Endothelial cell of umbilical vein (primary cell): ENCODE results near the gene UPK3A. TPM values are rescaled to one million over a fixed set of nuclear protein-coding genes. Genes with fewer than 3 reads are reported as not detected.

Experiments used
- BruUV-seq: library from RNA; stranded (reverse); fragments of 400-500 nt; replicated peaks from 2 replicates; lab custom pipeline; 2021; lab: Mats Ljungman, UMichigan
- CTCF ChIA-PET: fragments of 300-600, 350-600 bp; sonication (Branson Sonifier 250); formaldehyde crosslinking; loops from one replicate; lab custom pipeline; 2021; ENCODE audit warnings: antibody characterized with exemption, inconsistent platforms; lab: Charles Lee
- POLR2A ChIA-PET: fragments of 300-600, 350-600 bp; sonication (Branson Sonifier 250); formaldehyde crosslinking; loops from one replicate; lab custom pipeline; 2021; ENCODE audit warnings: antibody characterized with exemption, inconsistent platforms; lab: Charles Lee
- DNase-seq: peaks from one replicate; pipeline ENCODE4 v3.0.0-alpha.2; 2011; ENCODE audit warnings: low read depth, low spot score
- FAIRE-seq: peaks from 2 replicates; lab custom pipeline; 2011; peaks lifted over from hg19 to GRCh38; lab: Jason Lieb, UNC
- H2AFZ ChIP-seq: 2 replicates; pipeline ENCODE4 v1.6.0; 2012; ENCODE audit warnings: low read depth, low read length, control low read depth, inconsistent platforms
- H3K27ac ChIP-seq: 2 replicates; pipeline ENCODE4 v1.5.1; 2011; ENCODE audit warnings: low read depth, mild to moderate bottlenecking, control low read depth, low read length, moderate library complexity; ENCODE audit not compliant: insufficient read depth
- H3K27me3 ChIP-seq, 2 experiments: 2 replicates each; pipeline versions ENCODE4 v1.6.0 to v1.6.1; 2011; ENCODE audit warnings: low read length in 2 of 2, mixed read lengths in 1 of 2; ENCODE audit not compliant: control insufficient read depth in 2 of 2, insufficient read depth in 2 of 2
- H3K36me3 ChIP-seq, 2 experiments: 2 replicates in 1 of 2; 3 replicates in 1 of 2; pipeline ENCODE4 v1.5.1; 2011; ENCODE audit warnings: low read length in 2 of 2, mild to moderate bottlenecking in 1 of 2, moderate library complexity in 1 of 2; ENCODE audit not compliant: control insufficient read depth in 2 of 2, insufficient read depth in 2 of 2; ENCODE audit errors: extremely low read depth in 1 of 2
- H3K4me1 ChIP-seq: 3 replicates; pipeline ENCODE4 v1.5.1; 2011; ENCODE audit warnings: mild to moderate bottlenecking, low read length; ENCODE audit not compliant: control insufficient read depth, insufficient read depth; ENCODE audit errors: extremely low read depth
- H3K4me2 ChIP-seq: 2 replicates; pipeline ENCODE4 v1.6.1; 2011; ENCODE audit warnings: low read length, control low read depth, mixed read lengths; ENCODE audit not compliant: insufficient read depth
- H3K4me3 ChIP-seq, 3 experiments: fragments of 200-600 bp in 1 of 3; sonication (generic), shearing (Covaris generic) in 1 of 3; replicated peaks in 1 of 3; 2 replicates each; pipeline ENCODE4 v1.5.1; 2011 to 2016; ENCODE audit warnings: control low read depth in 3 of 3, low read length in 3 of 3, mild to moderate bottlenecking in 2 of 3, inconsistent platforms in 1 of 3, low read depth in 1 of 3, moderate library complexity in 1 of 3; ENCODE audit not compliant: insufficient read depth in 1 of 3
- H3K79me2 ChIP-seq: 2 replicates; pipeline ENCODE4 v1.6.0; 2012; ENCODE audit warnings: low read length, inconsistent platforms; ENCODE audit not compliant: control insufficient read depth, insufficient read depth
- H3K9ac ChIP-seq: replicated peaks from 2 replicates; pipeline ENCODE3; 2011; ENCODE audit warnings: low read length, control low read depth; ENCODE audit not compliant: insufficient read depth; ENCODE audit errors: extremely low read depth
- H3K9me1 ChIP-seq: replicated peaks from 3 replicates; pipeline ENCODE4 v1.6.0; 2011; ENCODE audit warnings: mild to moderate bottlenecking, low read length; ENCODE audit not compliant: control insufficient read depth, insufficient read depth; ENCODE audit errors: extremely low read depth
- H3K9me3 ChIP-seq: replicated peaks from 2 replicates; pipeline ENCODE4 v1.5.1; 2012; ENCODE audit warnings: low read length, inconsistent platforms; ENCODE audit not compliant: control insufficient read depth, insufficient read depth
- H4K20me1 ChIP-seq: replicated peaks from 2 replicates; pipeline ENCODE3; 2011; ENCODE audit warnings: mild to moderate bottlenecking, low read length; ENCODE audit not compliant: control insufficient read depth, insufficient read depth; ENCODE audit errors: extremely low read depth
- CTCF ChIP-seq, 2 donors: IDR thresholded peaks; 1 replicate in 1 of 2; 2 replicates in 1 of 2; pipeline ENCODE4 v1.5.1; 2011; ENCODE audit warnings: low read length in 2 of 2, mild to moderate bottlenecking in 2 of 2, moderate library complexity in 2 of 2, control low read depth in 1 of 2, inconsistent platforms in 1 of 2, low read depth in 1 of 2; ENCODE audit not compliant: insufficient read depth in 1 of 2; ENCODE audit errors: extremely low read depth in 1 of 2
- EZH2 ChIP-seq: IDR thresholded peaks from 2 replicates; pipeline ENCODE4 v1.6.1; 2012; ENCODE audit warnings: borderline replicate concordance, low read depth, mild to moderate bottlenecking, moderate library complexity, low read length, inconsistent platforms; ENCODE audit not compliant: severe bottlenecking
- FOS ChIP-seq: IDR thresholded peaks from 2 replicates; pipeline ENCODE4 v1.6.1; 2011; ENCODE audit warnings: mild to moderate bottlenecking, low read length, moderate library complexity, borderline replicate concordance; ENCODE audit not compliant: insufficient read depth
- GATA2 ChIP-seq: IDR thresholded peaks from 2 replicates; pipeline ENCODE4 v1.7.0; 2011; ENCODE audit warnings: low read depth, mild to moderate bottlenecking, moderate library complexity, mixed read lengths, low read length; ENCODE audit not compliant: insufficient read length, insufficient read depth
- JUN ChIP-seq: IDR thresholded peaks from 2 replicates; pipeline ENCODE4 v1.6.1; 2011; ENCODE audit warnings: borderline replicate concordance, low read depth; ENCODE audit not compliant: insufficient read length, insufficient read depth
- MAX ChIP-seq: IDR thresholded peaks from 2 replicates; pipeline ENCODE4 v1.6.1; 2011; ENCODE audit not compliant: insufficient read depth, insufficient read length
- MYC ChIP-seq: IDR thresholded peaks from one replicate; pipeline ENCODE4 v1.6.1; 2011; ENCODE audit warnings: mild to moderate bottlenecking, low read depth, low read length
- POLR2A ChIP-seq: IDR thresholded peaks from 2 replicates; pipeline ENCODE4 v1.6.1; 2012; ENCODE audit warnings: low read depth, mild to moderate bottlenecking, control low read depth, low read length
- POLR2AphosphoS5 ChIP-seq: IDR thresholded peaks from 2 replicates; pipeline ENCODE4 v1.6.1; 2012; ENCODE audit warnings: low read depth, mild to moderate bottlenecking, control low read depth, low read length, moderate library complexity; ENCODE audit not compliant: insufficient read depth
- dilution Hi-C: fragments of 300-500 bp; cut with MboI; formaldehyde crosslinking; loops from one replicate; pipeline ENCODE4 v1.15.0; 2019; ENCODE audit warnings: low sequenced_read_pairs; ENCODE audit not compliant: extremely low pct_ligation_motif_present
- intact Hi-C: fragments of 100-400 bp; cut with micrococcal nuclease; formaldehyde crosslinking; loops from one replicate; pipeline ENCODE4 v1.10.0; 2022
- polyA plus RNA-seq, 4 experiments: library from polyadenylated mRNA; depleted of rRNA in 3 of 4; stranded (reverse) in 3 of 4; unstranded in 1 of 4; fragments of >200 nt; gene quantifications; 2 replicates each; pipeline versions ENCODE4 v1.2.1 to v1.2.3, GENCODE V29; 2011 to 2012; ENCODE audit warnings: missing spikeins in 1 of 4
- total RNA-seq: library from RNA; stranded (reverse); gene quantifications from 2 replicates; pipeline ENCODE4 v1.2.3, GENCODE V29; 2021

UPK3A gene
- total and polyA plus RNA-seq, 2 donors (not counting 3 experiments of a cell fraction or from before 2014, with no cell fraction given) = not detected

GRCh38 chr22:45298934-45299505 is 14.3 kb downstream of the UPK3A start:
- Histone ChIP-seq H3K79me2 (no peaks in the 10 kb centered on the region), H3K9ac (no peak overlapping the region), H3K36me3 (no peaks in the 10 kb centered on the region), H3K4me1 (no peaks in the 10 kb centered on the region), H3K27ac (no peak overlapping the region), H4K20me1 (no peaks in the 10 kb centered on the region), H3K4me2 (no peak overlapping the region), H2AFZ (no peak overlapping the region), H3K9me3 (no peaks in the 10 kb centered on the region), H3K9me1 (no peaks in the 10 kb centered on the region), H3K27me3 (peaks cover 0 to 2% of the 10 kb centered on the region in 2 experiments), H3K4me3 (no peak overlapping the region)
- DNase-seq = no peak
- dilution Hi-C loops (no loop called here), intact Hi-C loops (no loop called here)
- ChIA-PET CTCF (no interaction called here), POLR2A (no interaction called here)
- TF ChIP-seq MYC = no peak
- no peak for TF ChIP-seq POLR2AphosphoS5
- TF ChIP-seq EZH2 = no peak
- TF ChIP-seq GATA2 = no peak
- no peak for TF ChIP-seq MAX
- TF ChIP-seq CTCF (IDR thresholded peaks at IDR 0.05; ENCODE audit: extremely low read depth in 1 of 2, insufficient read depth in 1 of 2, low read depth in 1 of 2, low read length in 2 of 2) = no peak
- no peak for TF ChIP-seq FOS
- no peak for TF ChIP-seq JUN
- TF ChIP-seq POLR2A = no peak
- BruUV-seq = no TSS peak
- FAIRE-seq = no peak
